Panc1 (cell line): ENCODE measurements around the gene FLII. TPM values are rescaled to one million over a fixed set of nuclear protein-coding genes. Genes with fewer than 3 reads are reported as not detected.

ENCODE experiments used
- ATAC-seq: fragments of 200-7000 bp; cut with Tn5 transposase; 2 replicates; pipeline ENCODE4 v1.9.1; 2020; ENCODE audit warnings: mild to moderate bottlenecking, moderate library complexity
- BruUV-seq: library from RNA; stranded (reverse); fragments of 400-500 nt; replicated peaks from 2 replicates; lab custom pipeline; 2021; lab: Mats Ljungman, UMichigan
- CTCF ChIA-PET: fragments of 300-600 bp; sonication (Branson Sonifier 250); formaldehyde crosslinking; loops from one replicate; lab custom pipeline; 2022; ENCODE audit warnings: antibody characterized with exemption; lab: Charles Lee
- POLR2A ChIA-PET: fragments of 300-600 bp; sonication (Branson Sonifier 250); formaldehyde crosslinking; loops from one replicate; lab custom pipeline; 2022; ENCODE audit warnings: antibody characterized with exemption; lab: Charles Lee
- DNase-seq: peaks from one replicate; pipeline ENCODE4 v3.0.0-alpha.2; 2010; ENCODE audit warnings: low read depth, low spot score
- H3K27ac ChIP-seq: 2 replicates; pipeline ENCODE4 v1.5.1; 2011; ENCODE audit warnings: mild to moderate bottlenecking, low read length, inconsistent platforms
- H3K27me3 ChIP-seq: fragments of 200-500 bp; sonication (Bioruptor generic); 2 replicates; pipeline ENCODE4 v1.6.0; 2014; ENCODE audit warnings: low read length, inconsistent platforms; ENCODE audit not compliant: control insufficient read depth, insufficient read depth
- H3K36me3 ChIP-seq: fragments of 200-500 bp; sonication (Bioruptor generic); 2 replicates; pipeline ENCODE4 v1.5.1; 2014; ENCODE audit warnings: inconsistent platforms, mild to moderate bottlenecking, low read length, moderate library complexity; ENCODE audit not compliant: control insufficient read depth, insufficient read depth
- H3K4me1 ChIP-seq: 2 replicates; pipeline ENCODE4 v1.5.1; 2011; ENCODE audit warnings: inconsistent platforms, mild to moderate bottlenecking, low read length, moderate library complexity; ENCODE audit not compliant: control insufficient read depth, insufficient read depth
- H3K4me3 ChIP-seq, 2 experiments: 2 replicates each; pipeline ENCODE4 v1.5.1; 2011 to 2012; ENCODE audit warnings: low read depth in 2 of 2, low read length in 2 of 2, mild to moderate bottlenecking in 2 of 2, inconsistent platforms in 1 of 2, moderate library complexity in 1 of 2
- H3K9me3 ChIP-seq: fragments of 200-500 bp; sonication (Bioruptor generic); 2 replicates; pipeline ENCODE4 v1.5.1; 2014; ENCODE audit warnings: low read depth, mild to moderate bottlenecking, inconsistent platforms, low read length, moderate library complexity; ENCODE audit not compliant: control insufficient read depth, insufficient read depth
- CTCF ChIP-seq: fragments of 450-650 bp; IDR thresholded peaks from 2 replicates; pipeline ENCODE4 v1.5.1; 2017; ENCODE audit warnings: mild to moderate bottlenecking
- POLR2AphosphoS5 ChIP-seq: IDR thresholded peaks from 2 replicates; pipeline ENCODE4 v1.6.1; 2012; ENCODE audit warnings: mild to moderate bottlenecking, low read depth, low read length, moderate library complexity
- REST ChIP-seq, 2 experiments: IDR thresholded peaks; 2 replicates each; pipeline ENCODE4 v1.6.1; 2011 to 2012; ENCODE audit warnings: low read depth in 2 of 2, control low read depth in 1 of 2, low read length in 1 of 2, mild to moderate bottlenecking in 1 of 2, moderate library complexity in 1 of 2; ENCODE audit not compliant: insufficient read depth in 1 of 2
- SIN3A ChIP-seq: IDR thresholded peaks from 2 replicates; pipeline ENCODE4 v1.6.1; 2012; ENCODE audit warnings: low read depth, mild to moderate bottlenecking, low read length, moderate library complexity, borderline replicate concordance; ENCODE audit not compliant: insufficient read depth
- TCF7L2 ChIP-seq: IDR thresholded peaks from 2 replicates; pipeline ENCODE4 v1.6.1; 2011; ENCODE audit warnings: mild to moderate bottlenecking, low read depth, low read length, inconsistent platforms
- in situ Hi-C: cut with HindIII; loops from 2 replicates; pipeline ENCODE4 v1.10.0; 2016; ENCODE audit warnings: low sequenced_read_pairs, low pct_unique_long_range_greater_than_20kb
- intact Hi-C: fragments of 100-400 bp; cut with micrococcal nuclease; formaldehyde crosslinking; loops from one replicate; pipeline ENCODE4 v1.10.0; 2022; ENCODE audit not compliant: unreplicated experiment
- total RNA-seq: library from RNA; stranded (reverse); gene quantifications from one replicate; pipeline ENCODE4 v1.2.1, GENCODE V29; 2021; ENCODE audit not compliant: unreplicated experiment

FLII gene
- total RNA-seq, 1 experiment from 2014 or later = 207 TPM

- intact Hi-C loops = no loop called here
- H3K4me3 ChIP-seq = no peak overlapping the region
- DNase-seq (no peak), ATAC-seq (no peak)
- H3K27ac ChIP-seq = no peak overlapping the region
- H3K4me1 ChIP-seq = no peaks in the 10 kb centered on the region
- POLR2A ChIA-PET = no interaction called here
- no peaks in the 10 kb centered on the region for H3K9me3 ChIP-seq
- BruUV-seq = no TSS peak
- TF ChIP-seq TCF7L2 = no peak
- no peak; the same call in 1 of the 2 replicates for TF ChIP-seq CTCF
- TF ChIP-seq REST (IDR thresholded peaks at IDR 0.05; ENCODE audit: insufficient read depth in 1 of 2, low read depth in 2 of 2, low read length in 1 of 2) = no peak
- no peak for TF ChIP-seq SIN3A
- no peak for TF ChIP-seq POLR2AphosphoS5
- no peaks in the 10 kb centered on the region for H3K27me3 ChIP-seq
- H3K36me3 ChIP-seq = no peaks in the 10 kb centered on the region; the same call in 1 of the 2 replicates
- in situ Hi-C loops = no loop called here
- CTCF ChIA-PET = no interaction called here
Measured at GRCh38 chr17:18241229-18241871, 17.2 kb downstream of the FLII start.

- Histone ChIP-seq H3K27ac (no peak overlapping the region), H3K36me3 (no peaks in the 10 kb centered on the region; the same call in 1 of the 2 replicates), H3K27me3 (no peaks in the 10 kb centered on the region), H3K9me3 (no peaks in the 10 kb centered on the region), H3K4me3 (no peak overlapping the region), H3K4me1 (no peaks in the 10 kb centered on the region)
- TF ChIP-seq POLR2AphosphoS5 (no peak), CTCF (no peak), SIN3A (no peak), REST (IDR thresholded peaks at IDR 0.05; ENCODE audit: insufficient read depth in 1 of 2, low read depth in 2 of 2, low read length in 1 of 2) (no peak), TCF7L2 (no peak)
- ChIA-PET POLR2A (no interaction called here), CTCF (no interaction called here)
- in situ Hi-C loops (no loop called here), intact Hi-C loops (no loop called here)
- ATAC-seq (no peak), DNase-seq (no peak)
- no TSS peak for BruUV-seq
Measured at GRCh38 chr17:18240449-18240848, 18.1 kb downstream of the FLII start.
